HG02623 (cell line): ENCODE results near the gene ENSA.
"Not testable (repeated sequence)": the region's sequence is repeated elsewhere in the genome, so short reads cannot be mapped to it uniquely, and the experiment has no call there.

Experiments used
- ATAC-seq: cut with Tn5 transposase; IDR thresholded peaks from one replicate; pipeline ENCODE4 v1.9.1; 2021; ENCODE audit warnings: moderate library complexity; ENCODE audit not compliant: unreplicated experiment

The ENSA gene

GRCh38 chr1:150581962-150582361 is 47.5 kb downstream of the ENSA start:
- not testable (repeated sequence) for ATAC-seq

- ATAC-seq = not testable (repeated sequence)
Measured at GRCh38 chr1:150581437-150581836, 48.0 kb downstream of the ENSA start.

DNA sequence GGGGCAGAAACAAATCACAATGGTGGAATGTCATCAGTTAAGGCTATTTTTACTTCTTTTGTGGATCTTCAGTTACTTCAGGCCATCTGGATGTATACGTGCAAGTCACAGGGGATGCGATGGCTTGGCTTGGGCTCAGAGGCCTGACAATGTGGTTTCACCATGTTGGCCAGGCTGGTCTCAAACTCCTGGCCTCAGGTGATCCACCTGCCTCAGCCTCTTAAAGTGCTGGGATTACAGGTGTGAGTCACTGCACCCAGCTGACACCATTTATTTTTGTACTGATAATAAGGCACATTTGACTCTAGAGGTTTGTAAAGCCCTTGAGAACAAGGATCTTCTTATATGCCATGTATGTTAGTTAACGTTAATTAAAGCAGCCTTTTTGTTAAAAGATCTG is 48.4 kb downstream of the ENSA start:
- not testable (repeated sequence) for ATAC-seq

DNA sequence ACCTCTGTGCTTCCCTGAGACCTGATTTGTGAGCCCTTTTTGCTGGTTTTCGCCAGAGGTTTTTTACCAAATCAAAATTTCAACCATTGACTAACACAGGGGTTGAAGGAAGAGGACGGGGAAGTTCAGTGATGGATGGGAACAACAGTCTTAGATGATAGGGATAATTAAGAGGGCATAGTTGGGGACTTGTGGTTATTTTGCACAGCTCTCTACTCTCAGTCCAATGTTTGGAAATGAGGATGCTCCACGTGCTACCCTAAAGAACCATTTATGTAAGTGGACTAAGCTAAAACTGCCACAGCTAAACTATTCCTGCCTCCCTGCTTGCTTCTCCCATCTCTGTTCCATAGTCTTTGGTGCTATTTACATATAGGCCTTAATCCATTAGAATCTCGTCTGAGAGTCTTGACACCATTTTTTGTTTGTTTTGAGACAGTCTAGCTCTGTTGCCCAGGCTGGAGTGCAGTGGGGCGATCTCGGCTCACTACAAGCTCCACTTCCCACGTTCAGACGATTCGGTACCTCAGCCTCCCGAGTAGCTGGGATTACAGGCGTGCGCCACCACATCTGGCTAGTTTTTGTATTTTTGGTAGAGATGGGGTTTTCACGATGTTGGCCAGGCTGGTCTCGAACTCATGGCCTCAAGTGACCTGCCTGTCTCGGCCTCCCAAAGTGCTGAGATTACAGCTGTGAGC is 49.3 kb downstream of the ENSA start:
- ATAC-seq = no peak

- peak; percentile 87 for ATAC-seq
Measured at GRCh38 chr1:150579110-150579944, 50.1 kb downstream of the ENSA start, which contains the start of gene MCL1. Gene MCL1 (minus strand): TSS chr1:150579610. CDS start chr1:150579530, 80 bp downstream.

DNA sequence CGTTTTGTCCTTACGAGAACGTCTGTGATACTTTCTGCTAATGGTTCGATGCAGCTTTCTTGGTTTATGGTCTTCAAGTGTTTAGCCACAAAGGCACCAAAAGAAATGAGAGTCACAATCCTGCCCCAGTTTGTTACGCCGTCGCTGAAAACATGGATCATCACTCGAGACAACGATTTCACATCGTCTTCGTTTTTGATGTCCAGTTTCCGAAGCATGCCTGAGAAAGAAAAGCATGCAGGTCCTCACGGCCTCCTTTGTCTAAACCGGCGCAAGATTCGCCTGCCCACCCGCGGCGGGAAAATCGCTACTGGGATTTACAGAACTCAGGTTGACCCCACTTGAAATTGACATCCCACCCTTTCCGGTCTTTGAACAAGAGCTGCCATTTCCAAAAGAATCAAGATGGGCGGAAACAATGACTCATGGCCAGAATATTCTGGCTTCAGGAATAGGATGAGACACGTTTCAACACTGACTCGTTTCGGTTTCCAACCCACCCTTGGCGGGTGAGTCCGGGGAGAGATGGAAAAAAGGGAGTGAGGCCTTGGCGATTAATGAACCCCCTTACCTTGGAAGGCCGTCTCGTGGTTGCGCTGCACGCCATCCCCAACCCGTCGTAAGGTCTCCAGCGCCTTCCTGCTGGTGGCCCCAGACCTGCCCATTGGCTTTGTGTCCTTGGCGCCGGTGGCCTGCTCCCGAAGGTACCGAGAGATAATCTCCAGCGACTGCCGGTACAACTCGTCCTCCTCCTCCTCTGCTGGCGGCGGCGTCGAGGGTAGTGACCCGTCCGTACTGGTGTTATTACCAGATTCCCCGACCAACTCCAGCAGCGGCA is 50.9 kb downstream of the ENSA start:
- no peak for ATAC-seq

GRCh38 chr1:150577557-150578271 is 51.7 kb downstream of the ENSA start:
- ATAC-seq = no peak

DNA sequence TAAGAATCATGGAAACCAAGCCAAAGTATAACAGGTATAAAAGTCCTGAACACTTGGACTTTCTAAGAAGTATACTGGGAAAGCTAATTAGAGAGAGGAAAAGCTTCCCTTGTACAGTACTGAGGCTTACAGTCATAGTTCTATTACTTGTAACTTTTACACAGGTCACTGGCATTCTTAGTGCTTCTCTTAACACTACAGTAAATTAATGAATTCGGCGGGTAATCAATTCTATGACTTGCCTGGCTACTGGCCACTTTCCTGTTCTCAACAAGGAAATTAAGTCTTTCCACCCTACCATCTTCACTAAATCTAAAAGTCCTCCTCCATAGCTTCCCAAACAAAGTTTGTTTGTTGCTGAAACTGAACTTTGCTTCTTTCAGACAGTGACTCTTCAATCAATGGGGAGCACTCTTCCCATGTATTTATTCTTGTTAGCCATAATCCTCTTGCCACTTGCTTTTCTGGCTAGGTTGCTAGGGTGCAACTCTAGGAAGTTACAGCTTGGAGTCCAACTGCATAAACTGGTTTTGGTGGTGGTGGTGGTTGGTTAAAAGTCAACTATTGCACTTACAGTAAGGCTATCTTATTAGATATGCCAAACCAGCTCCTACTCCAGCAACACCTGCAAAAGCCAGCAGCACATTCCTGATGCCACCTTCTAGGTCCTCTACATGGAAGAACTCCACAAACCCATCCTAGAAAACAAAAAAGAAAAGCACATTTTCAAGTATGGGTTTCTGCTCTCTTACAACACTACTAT is 52.4 kb downstream of the ENSA start:
- no peak for ATAC-seq

DNA sequence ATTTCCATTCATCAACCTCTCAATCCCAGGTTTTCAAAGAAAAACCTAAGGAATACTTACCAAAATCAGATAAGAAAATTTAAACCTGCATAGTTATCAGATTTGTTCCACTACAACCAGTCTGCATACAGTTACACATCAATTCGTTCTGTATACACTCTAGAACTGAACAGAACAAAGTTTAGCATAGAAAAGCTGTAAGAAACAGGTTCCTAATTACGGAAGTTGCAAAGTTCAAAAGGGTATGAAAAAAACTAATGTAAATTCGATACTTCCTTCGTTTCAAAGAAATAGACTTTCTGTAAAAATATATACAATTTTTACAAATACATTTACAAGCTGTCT is 53.1 kb downstream of the ENSA start:
- no peak for ATAC-seq

DNA sequence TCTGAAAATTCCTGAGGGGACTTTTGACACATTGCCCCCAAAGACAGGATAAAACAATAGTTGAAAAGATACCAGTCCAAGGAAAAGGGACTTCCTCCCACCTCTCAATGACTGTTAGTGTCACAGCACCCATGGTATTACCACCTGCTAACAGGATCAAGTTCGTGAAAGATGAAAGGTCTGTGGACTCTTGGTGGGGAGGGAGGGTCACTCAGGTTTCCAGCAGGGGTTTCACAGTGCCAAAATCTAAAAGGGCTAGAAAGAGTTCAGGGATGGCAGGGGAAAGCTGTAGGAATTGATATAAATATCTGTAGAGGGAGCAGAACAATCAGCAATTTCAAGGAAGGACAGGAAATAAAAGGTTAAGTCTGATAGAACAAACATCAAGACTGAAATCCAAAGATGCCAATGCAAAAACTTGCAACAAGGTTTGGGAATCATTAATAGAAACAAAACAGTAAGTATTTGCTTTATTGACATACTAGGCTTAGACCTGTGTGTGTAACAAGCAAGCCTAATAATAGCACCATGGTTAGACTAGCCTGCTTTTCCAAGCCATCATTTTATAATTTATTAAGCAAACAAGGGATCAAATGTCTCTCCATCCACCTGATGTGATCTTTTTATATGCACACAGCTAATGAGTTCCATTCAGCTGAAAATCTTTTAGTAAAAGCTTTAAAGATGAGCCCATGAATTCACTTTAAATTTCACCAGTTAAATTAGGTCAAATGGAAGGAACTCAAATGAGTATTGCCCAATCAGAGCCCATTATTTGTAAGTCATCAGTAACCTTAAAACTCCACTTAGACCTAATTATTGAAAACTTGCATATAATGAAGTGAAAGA is 53.7 kb downstream of the ENSA start:
- no peak for ATAC-seq

GRCh38 chr1:150575072-150575489 is 54.3 kb downstream of the ENSA start:
- ATAC-seq = no peak

DNA sequence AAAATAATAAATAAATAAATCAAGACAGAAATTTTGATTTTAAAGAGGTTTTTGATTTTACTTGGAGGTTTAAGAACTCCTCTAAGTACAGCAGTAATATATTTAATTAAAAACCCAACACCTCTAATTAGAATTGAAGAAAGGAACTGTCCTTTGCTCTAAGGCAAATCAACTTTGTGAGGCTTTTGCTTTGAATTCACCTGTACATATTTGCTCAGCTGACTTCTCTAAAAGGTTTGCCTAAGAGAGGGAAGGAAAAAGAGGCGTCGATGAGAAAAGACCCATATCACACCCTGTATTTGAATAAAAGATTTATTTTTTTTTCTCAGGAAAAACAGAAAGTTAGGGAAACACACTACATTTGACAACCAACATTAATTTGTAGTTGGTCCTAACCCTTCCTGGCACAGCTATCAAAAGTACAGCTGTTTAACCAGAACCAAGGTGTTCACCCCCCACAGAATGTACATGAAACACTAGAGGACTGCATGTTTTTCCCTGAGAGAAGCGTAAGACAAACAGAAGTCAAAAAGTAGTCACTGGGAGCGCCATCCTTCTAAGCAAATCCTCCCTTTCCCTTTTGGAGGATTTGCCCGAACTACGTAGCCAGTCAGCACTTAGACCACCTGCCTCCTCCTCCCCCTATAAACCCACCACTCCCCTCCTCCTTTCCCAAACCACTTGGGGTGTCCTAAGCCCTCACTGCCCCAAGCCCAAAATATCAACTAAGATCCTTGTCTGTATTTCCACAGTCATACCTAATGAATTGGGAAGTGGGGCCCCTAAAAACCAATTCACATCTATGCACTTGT is 54.9 kb downstream of the ENSA start:
- no peak for ATAC-seq

DNA sequence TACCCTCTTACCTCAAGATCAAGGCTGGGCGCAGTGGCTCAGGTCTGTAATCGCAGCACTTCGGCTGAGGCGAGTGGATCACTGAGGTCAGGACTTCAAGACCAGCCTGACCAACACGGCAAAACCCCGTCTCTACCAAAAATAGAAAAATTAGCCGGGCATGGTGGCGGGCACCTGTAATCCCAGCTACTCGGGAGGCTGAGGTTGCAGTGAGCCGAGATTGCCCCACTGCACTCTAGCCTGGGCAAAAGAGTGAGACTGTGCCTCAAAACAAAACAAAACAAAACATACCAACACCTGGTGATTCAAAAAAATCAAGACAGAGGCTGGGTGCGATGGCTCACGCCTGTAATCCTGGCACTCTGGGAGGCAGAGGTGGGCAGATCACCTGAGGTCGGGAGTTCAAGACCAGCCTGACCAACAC is 55.8 kb downstream of the ENSA start:
- ATAC-seq = not testable (repeated sequence)

GRCh38 chr1:150572918-150573647 is 56.3 kb downstream of the ENSA start:
- ATAC-seq = no peak
